GM03348 (cell line): Measurements from ENCODE around the gene ACYP2.
"Not testable (repeated sequence)": the region's sequence is repeated elsewhere in the genome, so short reads cannot be mapped to it uniquely, and the experiment has no call there.

ENCODE experiments used
- DNase-seq: peaks from one replicate; pipeline ENCODE4 v3.0.0; 2012; ENCODE audit warnings: low spot score

Gene ACYP2

GRCh38 chr2:54271189-54271588 lies 155.8 kb downstream of the ACYP2 start:
- DNase-seq: no peak

- DNase-seq: no peak
Observed at GRCh38 chr2:54271843-54272627, 156.6 kb downstream of the ACYP2 start.

GRCh38 chr2:54274781-54275242 lies 159.4 kb downstream of the ACYP2 start:
- peak; percentile 66 for DNase-seq

GRCh38 chr2:54275541-54275940 lies 160.1 kb downstream of the ACYP2 start:
- no peak for DNase-seq

GRCh38 chr2:54279385-54279784 lies 164.0 kb downstream of the ACYP2 start:
- DNase-seq: peak; percentile 14

GRCh38 chr2:54284826-54285225 lies 169.4 kb downstream of the ACYP2 start:
- DNase-seq: no peak

- no peak for DNase-seq
Observed at GRCh38 chr2:54285451-54285850, 170.0 kb downstream of the ACYP2 start.

- DNase-seq: no peak
Observed at GRCh38 chr2:54287532-54287931, 172.1 kb downstream of the ACYP2 start.

- DNase-seq: no peak
Observed at GRCh38 chr2:54289917-54290316, 174.5 kb downstream of the ACYP2 start.

GRCh38 chr2:54290356-54291025 lies 175.1 kb downstream of the ACYP2 start:
- no peak for DNase-seq

GRCh38 chr2:54294665-54295064 lies 179.2 kb downstream of the ACYP2 start:
- not testable (repeated sequence) for DNase-seq

- DNase-seq: no peak
Observed at GRCh38 chr2:54295911-54296310, 180.5 kb downstream of the ACYP2 start.

- DNase-seq: no peak
Observed at GRCh38 chr2:54298514-54298913, 183.1 kb downstream of the ACYP2 start.

GRCh38 chr2:54303631-54304030 lies 188.2 kb downstream of the ACYP2 start:
- no peak for DNase-seq

GRCh38 chr2:54306556-54306955 lies 191.1 kb downstream of the ACYP2 start:
- DNase-seq: no peak

GRCh38 chr2:54308186-54308585 lies 192.8 kb downstream of the ACYP2 start:
- no peak for DNase-seq

- no peak for DNase-seq
Observed at GRCh38 chr2:54308782-54309181, 193.4 kb downstream of the ACYP2 start.

- DNase-seq: no peak
Observed at GRCh38 chr2:54310311-54310710, 194.9 kb downstream of the ACYP2 start.

GRCh38 chr2:54310961-54311360 lies 195.5 kb downstream of the ACYP2 start:
- no peak for DNase-seq

- no peak for DNase-seq
Observed at GRCh38 chr2:54313147-54313546, 197.7 kb downstream of the ACYP2 start.

GRCh38 chr2:54317973-54318372 lies 202.6 kb downstream of the ACYP2 start:
- DNase-seq: no peak

- no peak for DNase-seq
Observed at GRCh38 chr2:54318821-54319220, 203.4 kb downstream of the ACYP2 start.

GRCh38 chr2:54321047-54321446 lies 205.6 kb downstream of the ACYP2 start:
- DNase-seq: no peak

- not testable (repeated sequence) for DNase-seq
Observed at GRCh38 chr2:54324517-54324916, 209.1 kb downstream of the ACYP2 start.
